22Rv1 (cell line): Measurements from ENCODE around the gene SLC1A2.

Source experiments
- ZFX ChIP-seq: fragments of 450-650 bp; IDR thresholded peaks from 2 replicates; pipeline ENCODE4 v1.6.1; 2017; ENCODE audit warnings: antibody characterized with exemption, borderline replicate concordance
- TF ChIP-seq, protein P1 (sequence below): fragments of 450-650 bp; IDR thresholded peaks from 2 replicates; pipeline ENCODE4 v1.5.1; 2017; ENCODE audit warnings: mild to moderate bottlenecking

DNA sequence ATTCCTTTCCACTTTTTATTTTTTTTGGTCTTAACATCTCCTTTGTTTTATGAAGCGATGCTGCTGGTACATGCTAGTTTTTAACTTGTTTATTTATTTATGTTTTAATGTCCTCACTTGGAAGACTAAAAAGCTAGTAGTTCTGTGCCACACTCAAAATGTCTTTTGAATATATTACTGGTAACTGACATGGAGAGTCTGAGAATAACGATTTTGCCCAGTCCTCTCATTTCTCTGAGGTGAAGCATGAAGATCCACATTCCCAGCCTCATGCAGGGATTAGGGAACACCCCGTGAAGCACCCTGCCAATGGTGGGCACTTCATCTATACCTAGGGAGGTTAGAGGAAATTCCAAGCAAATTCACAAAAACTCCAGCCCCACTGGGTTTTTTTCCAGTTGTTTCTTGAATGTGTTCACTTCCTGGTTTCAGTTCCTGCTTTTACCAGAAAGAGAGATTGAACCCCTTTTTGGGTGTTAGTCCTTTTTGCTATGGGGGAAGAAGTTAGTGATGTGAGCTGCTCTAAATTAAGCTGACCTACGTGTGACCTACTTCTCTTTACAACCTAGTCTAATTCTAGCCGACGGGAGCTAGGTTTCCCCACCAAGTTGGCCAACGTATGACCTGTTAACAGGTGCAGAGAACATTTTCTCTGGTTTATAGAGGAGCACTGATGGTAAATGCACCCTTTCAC is 106.1 kb downstream of the SLC1A2 start:
- TF ChIP-seq, protein P1, sequence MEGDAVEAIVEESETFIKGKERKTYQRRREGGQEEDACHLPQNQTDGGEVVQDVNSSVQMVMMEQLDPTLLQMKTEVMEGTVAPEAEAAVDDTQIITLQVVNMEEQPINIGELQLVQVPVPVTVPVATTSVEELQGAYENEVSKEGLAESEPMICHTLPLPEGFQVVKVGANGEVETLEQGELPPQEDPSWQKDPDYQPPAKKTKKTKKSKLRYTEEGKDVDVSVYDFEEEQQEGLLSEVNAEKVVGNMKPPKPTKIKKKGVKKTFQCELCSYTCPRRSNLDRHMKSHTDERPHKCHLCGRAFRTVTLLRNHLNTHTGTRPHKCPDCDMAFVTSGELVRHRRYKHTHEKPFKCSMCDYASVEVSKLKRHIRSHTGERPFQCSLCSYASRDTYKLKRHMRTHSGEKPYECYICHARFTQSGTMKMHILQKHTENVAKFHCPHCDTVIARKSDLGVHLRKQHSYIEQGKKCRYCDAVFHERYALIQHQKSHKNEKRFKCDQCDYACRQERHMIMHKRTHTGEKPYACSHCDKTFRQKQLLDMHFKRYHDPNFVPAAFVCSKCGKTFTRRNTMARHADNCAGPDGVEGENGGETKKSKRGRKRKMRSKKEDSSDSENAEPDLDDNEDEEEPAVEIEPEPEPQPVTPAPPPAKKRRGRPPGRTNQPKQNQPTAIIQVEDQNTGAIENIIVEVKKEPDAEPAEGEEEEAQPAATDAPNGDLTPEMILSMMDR = no peak
- TF ChIP-seq ZFX = no peak
